ENCODE data around the gene CLHC1. TPM values are rescaled to one million over a fixed set of nuclear protein-coding genes. Genes with fewer than 3 reads are reported as not detected.
A peak's percentile ranks its signal among the peaks of the same experiment; 100 is the strongest.

CLHC1 gene
- total and polyA plus RNA-seq, 3 donors from 2014 or later, result 7.9 to 21.2 (median 14.6) TPM

DNA sequence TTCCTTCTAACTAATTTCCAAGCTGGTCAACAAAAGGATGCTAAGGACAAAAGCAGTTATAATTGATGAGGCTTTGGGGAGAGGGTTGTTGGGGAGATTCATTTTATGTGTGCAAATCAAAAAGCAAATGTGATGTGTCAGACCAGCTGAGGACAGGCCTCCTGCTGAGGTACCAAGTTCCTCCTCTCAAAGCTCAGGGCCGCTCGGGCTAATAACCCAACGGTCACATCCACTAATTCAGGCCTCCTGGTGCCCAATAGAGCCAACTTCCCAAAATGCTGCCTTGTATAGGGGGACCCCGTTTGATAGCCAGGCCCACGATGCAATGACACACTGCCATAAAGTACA, 93.2 kb downstream of the CLHC1 start:
- WGBS, 2 donors, result 86 to 91% methylated on average over 5 of the region's 5 CpGs
- no peak for TF ChIP-seq POLR2A (IDR thresholded peaks at IDR 0.05)
- H3K36me3 ChIP-seq (ENCODE audit: low read depth, missing control alignments), result no peaks in the 10 kb centered on the region
- no peaks in the 10 kb centered on the region for H3K9me3 ChIP-seq
- intact Hi-C loops (cut with DNase I; ENCODE audit: low total_unique reads), result no loop called here
- no peaks in the 10 kb centered on the region for H3K27me3 ChIP-seq
- no peak for DNase-seq
- no peak overlapping the region for H3K27ac ChIP-seq
- H3K4me3 ChIP-seq, result no peak overlapping the region
- H3K4me1 ChIP-seq, result no peaks in the 10 kb centered on the region

DNA sequence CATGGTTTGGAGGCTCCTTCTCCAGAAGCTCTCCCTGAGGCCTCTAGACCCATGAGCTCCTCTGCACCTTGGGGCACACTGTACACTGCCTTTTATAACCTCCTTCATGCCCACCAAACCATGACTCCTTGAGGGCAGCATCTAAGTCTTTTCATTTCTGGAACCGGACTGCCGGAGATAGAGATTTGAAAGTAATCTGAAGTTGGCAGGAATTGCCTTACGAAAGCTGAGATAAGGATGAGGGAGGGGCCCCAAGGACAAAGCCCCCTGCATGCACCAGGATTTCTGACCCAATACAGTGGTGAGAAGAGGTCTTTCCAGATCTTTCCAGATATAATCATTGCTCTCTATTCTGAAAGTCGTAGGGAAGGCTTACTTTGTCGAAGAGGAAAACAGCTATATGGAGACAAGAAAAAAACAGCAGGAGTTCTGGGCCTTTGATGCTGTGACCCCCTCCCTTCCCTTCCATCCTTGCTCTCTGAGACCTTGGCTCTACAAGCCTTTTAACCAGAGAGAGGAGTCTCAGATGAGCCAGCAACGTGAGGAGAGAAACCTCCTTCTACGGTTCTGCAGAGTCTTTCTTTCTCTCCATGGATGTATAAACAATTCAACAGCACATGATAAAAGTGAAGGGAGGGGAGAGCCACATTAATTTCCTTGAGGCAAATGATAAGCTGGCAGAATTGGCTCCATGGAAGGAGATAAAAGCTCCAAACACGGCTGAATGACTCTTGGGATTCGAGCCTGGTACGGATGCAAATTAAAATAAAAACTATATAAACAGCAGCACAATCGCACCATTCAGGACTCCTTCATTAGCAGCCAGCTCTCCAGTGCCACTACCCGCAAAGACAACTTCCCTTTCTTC, 93.8 kb downstream of the CLHC1 start:
- Histone ChIP-seq H3K9me3 (no peaks in the 10 kb centered on the region), H3K27ac (no peak overlapping the region), H3K4me1 (no peaks in the 10 kb centered on the region), H3K4me3 (peak overlapping the region in 1 of 2 donors; percentile 8), H3K36me3 (ENCODE audit: low read depth, missing control alignments) (no peaks in the 10 kb centered on the region), H3K27me3 (no peaks in the 10 kb centered on the region)
- WGBS, 2 donors, result 57 to 60% methylated on average over 12 of the region's 12 CpGs
- no peak for DNase-seq
- TF ChIP-seq, protein P1, sequence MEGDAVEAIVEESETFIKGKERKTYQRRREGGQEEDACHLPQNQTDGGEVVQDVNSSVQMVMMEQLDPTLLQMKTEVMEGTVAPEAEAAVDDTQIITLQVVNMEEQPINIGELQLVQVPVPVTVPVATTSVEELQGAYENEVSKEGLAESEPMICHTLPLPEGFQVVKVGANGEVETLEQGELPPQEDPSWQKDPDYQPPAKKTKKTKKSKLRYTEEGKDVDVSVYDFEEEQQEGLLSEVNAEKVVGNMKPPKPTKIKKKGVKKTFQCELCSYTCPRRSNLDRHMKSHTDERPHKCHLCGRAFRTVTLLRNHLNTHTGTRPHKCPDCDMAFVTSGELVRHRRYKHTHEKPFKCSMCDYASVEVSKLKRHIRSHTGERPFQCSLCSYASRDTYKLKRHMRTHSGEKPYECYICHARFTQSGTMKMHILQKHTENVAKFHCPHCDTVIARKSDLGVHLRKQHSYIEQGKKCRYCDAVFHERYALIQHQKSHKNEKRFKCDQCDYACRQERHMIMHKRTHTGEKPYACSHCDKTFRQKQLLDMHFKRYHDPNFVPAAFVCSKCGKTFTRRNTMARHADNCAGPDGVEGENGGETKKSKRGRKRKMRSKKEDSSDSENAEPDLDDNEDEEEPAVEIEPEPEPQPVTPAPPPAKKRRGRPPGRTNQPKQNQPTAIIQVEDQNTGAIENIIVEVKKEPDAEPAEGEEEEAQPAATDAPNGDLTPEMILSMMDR (IDR thresholded peaks at IDR 0.05), result no peak
- intact Hi-C loops (cut with DNase I; ENCODE audit: low total_unique reads), result no loop called here

DNA sequence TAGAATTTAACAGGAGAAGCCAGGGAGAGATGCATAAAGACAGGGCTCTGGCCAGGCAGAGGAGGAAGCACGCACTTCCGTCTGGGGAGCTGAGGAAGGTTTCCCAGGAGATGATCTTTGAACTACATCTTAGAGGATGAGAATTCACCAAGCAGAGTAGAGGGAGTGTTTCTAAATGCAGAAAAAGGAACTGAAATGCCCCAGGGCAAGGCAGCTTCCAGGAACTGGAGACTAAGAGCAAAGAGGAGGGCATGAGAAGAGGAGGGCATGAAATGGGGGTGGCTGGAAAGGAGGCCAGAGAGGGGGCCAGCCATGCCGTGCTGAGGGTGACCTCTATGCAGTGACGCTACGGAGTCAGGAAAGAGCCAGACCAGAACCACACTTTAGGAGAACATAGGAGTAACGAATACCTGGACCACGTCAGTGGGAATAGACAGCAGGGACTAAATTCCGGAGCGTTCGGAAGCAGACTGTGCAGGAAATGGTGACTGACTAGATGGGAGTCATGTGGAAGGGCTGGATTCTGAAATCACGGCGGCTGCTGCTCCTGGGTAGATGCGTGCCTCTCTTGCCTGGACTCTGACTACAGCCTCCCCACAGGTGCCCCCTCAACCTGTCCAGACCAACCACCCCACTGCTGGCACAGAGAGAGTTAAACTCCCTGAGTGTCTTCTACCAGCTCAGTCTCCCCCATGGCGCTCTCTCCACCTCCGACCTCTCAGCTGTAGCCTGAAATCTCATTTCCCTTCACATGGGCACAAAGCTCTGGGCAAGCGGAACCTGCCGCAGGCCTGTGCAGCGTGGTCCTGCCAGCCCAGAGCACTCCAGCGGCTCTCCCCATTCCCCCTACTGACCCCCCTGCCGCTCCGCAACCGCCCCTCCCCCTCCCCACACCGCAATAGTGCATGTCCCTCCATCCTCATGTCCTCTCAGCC, 94.8 kb downstream of the CLHC1 start:
- H3K4me3 ChIP-seq, result peak overlapping the region in 1 of 2 donors; percentile 8
- H3K27me3 ChIP-seq, result no peaks in the 10 kb centered on the region
- DNase-seq, result no peak
- H3K9me3 ChIP-seq, result no peaks in the 10 kb centered on the region
- no peak overlapping the region for H3K27ac ChIP-seq
- H3K36me3 ChIP-seq (ENCODE audit: low read depth, missing control alignments), result no peaks in the 10 kb centered on the region
- intact Hi-C loops (cut with DNase I; ENCODE audit: low total_unique reads), result no loop called here
- WGBS, 2 donors, result 57 to 61% methylated on average over 18 to 23 of the region's 23 CpGs
- H3K4me1 ChIP-seq, result no peaks in the 10 kb centered on the region
- TF ChIP-seq POLR2A (IDR thresholded peaks at IDR 0.05), result no peak
- TF ChIP-seq, protein P1 (IDR thresholded peaks at IDR 0.05), result no peak

DNA sequence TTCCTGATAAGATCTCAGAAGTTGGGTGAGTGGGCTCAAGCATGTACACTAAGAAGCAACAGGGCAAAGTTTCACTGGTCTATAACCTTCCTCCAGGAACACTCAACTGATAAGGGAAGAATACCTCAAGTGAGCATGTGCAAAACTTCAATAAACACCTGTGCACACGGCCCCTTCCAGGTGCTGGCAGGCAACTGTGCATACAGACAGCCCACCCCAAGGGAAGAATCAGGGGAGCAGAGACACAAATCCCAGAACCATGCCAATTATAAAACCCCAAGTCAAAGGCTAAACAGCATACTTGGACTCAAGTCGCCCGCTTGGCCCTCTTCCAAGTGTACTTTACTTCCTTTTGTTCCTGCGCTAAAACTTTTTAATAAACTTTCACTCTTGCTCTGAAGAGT, 96.0 kb downstream of the CLHC1 start:
- H3K4me1 ChIP-seq, result no peaks in the 10 kb centered on the region
- TF ChIP-seq, protein P1 (IDR thresholded peaks at IDR 0.05), result no peak
- no peak for TF ChIP-seq POLR2A (IDR thresholded peaks at IDR 0.05)
- DNase-seq, result no peak

DNA sequence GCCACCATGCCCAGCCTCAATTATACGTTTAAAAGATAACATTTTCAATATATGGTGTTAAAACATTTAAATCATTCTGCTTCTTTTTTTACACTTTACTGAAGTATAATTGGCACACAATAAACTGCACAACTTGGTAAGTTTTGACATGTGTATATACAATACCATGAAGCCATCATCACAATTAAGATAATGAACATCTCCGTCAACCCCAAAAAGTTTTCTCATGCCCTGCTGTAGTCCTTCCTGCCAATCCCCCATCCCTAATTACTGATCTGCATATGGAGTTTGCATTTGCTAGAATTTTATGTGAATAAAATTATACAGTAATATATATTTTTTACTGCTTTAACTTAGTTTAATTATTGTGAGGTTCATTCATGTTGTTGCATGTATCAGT, 96.6 kb downstream of the CLHC1 start:
- no peak for TF ChIP-seq POLR2A (IDR thresholded peaks at IDR 0.05)
- TF ChIP-seq, protein P1 (IDR thresholded peaks at IDR 0.05), result no peak
- intact Hi-C loops (cut with DNase I; ENCODE audit: low total_unique reads), result no loop called here
- WGBS, 2 donors, result 87 to 96% methylated on average over 2 of the region's 2 CpGs
- H3K36me3 ChIP-seq (ENCODE audit: low read depth, missing control alignments), result no peaks in the 10 kb centered on the region
- H3K9me3 ChIP-seq, result no peaks in the 10 kb centered on the region
- H3K27ac ChIP-seq, result no peak overlapping the region
- no peak overlapping the region for H3K4me3 ChIP-seq
- no peaks in the 10 kb centered on the region for H3K27me3 ChIP-seq
- no peaks in the 10 kb centered on the region for H3K4me1 ChIP-seq
- no peak for DNase-seq

More for the DNA sequence above, 96.0 kb downstream of the CLHC1 start:
- WGBS, 2 donors, result 86 to 87% methylated on average over 4 of the region's 4 CpGs
- H3K9me3 ChIP-seq, result no peaks in the 10 kb centered on the region
- no peaks in the 10 kb centered on the region for H3K27me3 ChIP-seq
- no peak overlapping the region for H3K27ac ChIP-seq
- intact Hi-C loops (cut with DNase I; ENCODE audit: low total_unique reads), result no loop called here
- no peaks in the 10 kb centered on the region for H3K36me3 ChIP-seq (ENCODE audit: low read depth, missing control alignments)
- H3K4me3 ChIP-seq, result no peak overlapping the region

All from testis (tissue), 3 donors.